GOT3 (cell line): ENCODE measurements around the gene FUS.
"Not testable (repeated sequence)": the region's sequence is repeated elsewhere in the genome, so short reads cannot be mapped to it uniquely, and the experiment has no call there.

Source experiments
- DNase-seq: peaks from one replicate; lab custom pipeline; 2025; ENCODE audit warnings: mixed read lengths; lab: John Stamatoyannopoulos, UW

FUS gene

DNA sequence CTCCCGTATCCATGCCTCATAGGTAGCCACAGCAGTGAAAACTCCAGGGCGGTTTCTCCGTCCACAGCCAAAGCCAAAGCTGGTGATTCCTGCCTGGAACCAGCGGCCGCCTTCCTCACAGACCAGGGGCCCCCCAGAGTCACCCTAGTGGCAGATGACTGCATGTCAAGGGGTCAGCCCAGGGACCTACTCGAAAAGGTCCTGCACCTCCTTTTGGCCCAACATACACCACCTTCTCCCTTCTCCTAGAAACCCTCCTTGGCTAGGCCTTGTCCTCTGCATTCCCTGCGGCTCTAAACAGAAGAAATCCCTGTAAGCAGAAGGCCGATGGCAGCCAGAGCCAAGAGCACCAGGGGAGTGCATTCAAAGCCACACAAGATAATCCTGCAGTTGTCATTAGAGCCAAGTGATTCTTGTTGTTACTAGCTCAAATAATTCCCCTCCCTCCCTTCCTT, 36.2 kb upstream of the FUS start:
- no peak for DNase-seq

DNA sequence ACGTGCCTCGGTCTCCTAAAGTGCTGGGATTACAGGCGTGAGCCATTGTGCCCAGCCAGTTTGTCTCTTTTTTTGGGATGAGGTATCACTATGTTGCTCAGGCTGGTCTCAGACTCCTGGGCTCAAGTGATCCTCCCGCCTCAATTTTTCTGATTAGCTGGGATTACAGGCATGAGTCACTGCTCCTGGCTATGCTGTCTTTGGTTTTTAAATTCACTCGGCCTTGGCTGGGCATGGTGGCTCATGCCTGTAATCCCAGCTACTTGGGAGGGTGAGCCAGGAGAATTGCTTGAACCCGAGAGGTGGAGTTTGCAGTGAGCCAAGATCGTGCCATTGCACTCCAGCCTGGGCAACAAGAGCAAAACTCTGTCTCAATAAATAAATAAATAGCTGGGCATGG, 35.5 kb upstream of the FUS start:
- not testable (repeated sequence) for DNase-seq

DNA sequence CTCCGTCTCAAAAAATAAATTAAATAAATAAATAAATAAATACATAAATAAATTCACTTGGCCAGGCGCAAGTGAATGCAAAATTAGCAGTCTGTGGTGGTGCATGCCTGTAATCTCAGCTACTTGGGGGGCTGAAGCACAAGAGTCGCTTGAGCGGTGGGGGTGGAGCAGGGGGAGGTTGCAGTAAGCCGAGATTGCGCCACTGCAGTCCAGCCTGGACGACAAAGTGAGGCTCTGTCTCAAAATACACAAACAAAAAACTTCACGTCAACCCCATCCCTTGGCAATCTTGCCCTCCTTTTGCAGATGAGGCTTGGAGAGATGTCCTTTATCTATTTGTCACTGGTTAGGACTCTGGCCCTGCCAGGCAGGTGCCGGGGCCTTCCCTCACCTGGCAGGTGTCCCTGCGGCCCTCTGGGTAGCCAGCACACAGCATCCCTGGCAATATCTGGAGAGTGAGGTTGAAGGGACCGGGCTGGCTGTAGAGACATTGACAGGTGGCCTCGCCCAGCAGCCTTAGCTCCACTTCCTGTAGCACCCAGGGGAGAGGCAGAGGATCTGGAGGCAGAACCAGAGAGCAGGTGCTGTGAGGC, 34.4 kb upstream of the FUS start:
- DNase-seq = no peak

DNA sequence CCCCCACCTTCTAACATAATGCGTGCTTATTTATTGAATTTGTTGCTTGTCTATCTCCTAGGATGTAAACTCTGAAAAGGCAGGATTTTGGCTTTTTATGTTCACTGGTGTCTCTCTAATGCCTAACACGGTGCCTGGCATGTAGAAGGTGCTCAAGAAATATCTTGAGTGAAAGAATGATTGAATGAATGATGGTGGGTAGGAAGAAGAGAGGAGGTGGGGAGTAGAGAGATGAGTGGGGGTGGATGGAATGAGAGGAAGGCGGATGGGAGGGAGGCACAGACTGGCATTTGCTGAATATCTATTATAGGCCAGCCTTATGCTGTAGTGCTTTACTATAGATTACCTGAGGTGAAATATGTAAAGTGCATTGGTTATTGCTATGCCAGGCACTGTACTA, 32.4 kb upstream of the FUS start:
- DNase-seq = no peak

DNA sequence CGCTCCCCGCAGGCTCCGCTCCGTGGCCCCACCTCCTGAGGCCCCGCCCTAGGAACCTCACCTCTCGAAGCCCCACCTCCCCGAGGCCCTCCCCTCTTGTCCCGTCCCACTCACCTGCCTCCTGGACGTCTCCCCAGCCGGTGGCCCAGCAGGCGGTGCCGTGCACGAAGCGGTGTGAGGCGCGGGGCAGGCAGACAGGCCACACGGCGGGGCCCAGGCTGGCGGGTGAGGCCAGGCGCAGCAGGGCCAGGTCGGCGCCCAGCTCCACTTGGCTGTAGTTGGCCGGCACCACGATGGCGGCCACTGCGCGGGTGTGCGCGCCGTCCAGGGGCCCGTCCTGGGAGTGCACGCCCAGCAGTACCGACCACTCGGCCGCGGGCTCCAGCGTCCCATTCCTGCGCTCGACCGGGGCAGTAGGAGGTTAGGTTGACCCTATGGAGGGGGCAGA, 31.6 kb upstream of the FUS start:
- no peak for DNase-seq

DNA sequence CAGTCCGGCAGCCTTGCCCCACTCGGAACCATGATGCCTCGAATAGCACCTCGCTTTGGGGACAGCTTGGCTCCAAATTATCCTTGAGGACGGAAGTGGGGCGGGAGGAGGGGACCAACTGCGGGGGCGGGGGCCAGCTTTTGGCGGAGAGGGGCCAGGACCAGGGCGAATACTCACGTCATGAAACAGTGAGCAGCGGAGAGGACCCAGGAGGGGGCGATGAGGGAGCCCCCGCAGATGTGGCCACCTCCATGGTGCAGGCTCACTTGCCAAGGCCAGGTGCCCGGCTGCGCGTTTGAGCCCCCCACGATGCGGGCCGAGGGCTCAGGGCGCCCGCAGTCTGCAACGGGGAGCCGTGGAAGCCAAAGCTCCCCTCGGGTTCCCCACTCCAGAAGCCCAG, 31.0 kb upstream of the FUS start:
- no peak for DNase-seq

DNA sequence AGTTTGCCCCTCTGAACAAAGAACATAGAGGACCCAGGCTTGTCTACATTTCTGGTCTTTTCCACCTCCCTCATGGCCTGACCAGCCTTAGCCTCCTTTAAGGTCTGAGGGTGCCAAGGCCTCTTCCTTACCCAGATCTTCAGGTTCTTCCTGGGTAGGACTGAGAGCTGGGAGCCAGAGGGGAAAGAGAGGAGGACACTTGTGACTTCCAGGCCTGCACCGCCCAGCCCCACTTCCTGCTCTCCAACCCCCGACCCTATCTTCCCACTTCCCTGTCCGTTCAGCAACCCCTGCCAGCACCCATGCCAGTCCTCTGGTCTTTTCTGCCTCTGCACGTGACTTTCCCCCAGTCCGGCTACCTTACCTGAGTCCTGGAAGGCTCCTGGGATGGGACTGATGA, 30.6 kb upstream of the FUS start:
- DNase-seq = no peak

DNA sequence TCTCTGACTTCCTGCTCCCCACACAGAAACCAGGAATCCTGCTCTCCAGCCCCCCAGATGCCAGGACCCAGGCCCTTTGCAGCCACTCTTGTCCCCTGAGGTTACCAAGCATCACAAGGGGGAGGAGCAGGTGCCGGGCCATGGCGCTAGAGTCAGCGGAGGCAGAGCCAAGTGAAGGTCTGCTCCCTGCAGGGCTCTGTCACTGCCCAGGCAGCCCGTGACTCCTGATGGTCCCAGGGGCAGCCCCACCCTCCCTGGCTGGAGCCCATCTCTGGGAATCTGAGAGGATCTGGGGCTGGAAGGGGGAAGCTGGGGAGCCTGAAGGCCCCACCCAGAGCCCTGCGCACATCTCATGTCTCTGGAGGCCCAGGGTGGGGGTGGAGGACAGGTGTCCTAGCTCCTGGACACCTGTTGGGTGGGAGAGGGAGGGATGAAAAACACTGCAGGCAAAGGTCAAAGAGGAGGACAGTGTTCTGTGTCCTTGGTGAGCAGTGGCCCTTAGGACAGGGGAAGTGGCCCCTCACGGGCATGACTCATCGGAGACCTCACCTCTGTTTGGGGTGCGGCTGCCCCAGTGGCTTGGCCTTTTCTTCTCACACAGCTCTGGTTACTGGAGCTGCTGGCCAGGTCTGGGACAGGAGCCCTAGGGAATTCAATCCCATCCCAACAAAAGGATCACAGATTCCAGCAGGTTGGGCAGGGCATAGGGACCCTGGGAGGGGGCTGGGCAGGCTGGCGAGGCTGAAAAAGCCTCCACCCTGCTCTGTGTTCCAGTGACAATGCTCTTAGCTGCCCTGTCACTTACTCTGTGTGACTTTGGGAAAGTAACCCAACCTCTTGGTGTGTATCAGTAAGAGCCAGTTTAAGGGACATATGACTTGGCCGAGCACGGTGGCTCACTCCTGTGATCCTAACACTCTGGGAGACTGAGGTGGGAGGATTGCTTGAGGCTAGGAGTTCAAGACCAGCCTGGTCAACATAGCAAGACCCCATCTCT, 29.7 kb upstream of the FUS start, which contains the start of gene PRSS36:
Gene PRSS36 (minus strand): TSS at position 173 of the 997 bp plus-strand sequence. CDS start 31 bp downstream, at position 142.
- no peak for DNase-seq

DNA sequence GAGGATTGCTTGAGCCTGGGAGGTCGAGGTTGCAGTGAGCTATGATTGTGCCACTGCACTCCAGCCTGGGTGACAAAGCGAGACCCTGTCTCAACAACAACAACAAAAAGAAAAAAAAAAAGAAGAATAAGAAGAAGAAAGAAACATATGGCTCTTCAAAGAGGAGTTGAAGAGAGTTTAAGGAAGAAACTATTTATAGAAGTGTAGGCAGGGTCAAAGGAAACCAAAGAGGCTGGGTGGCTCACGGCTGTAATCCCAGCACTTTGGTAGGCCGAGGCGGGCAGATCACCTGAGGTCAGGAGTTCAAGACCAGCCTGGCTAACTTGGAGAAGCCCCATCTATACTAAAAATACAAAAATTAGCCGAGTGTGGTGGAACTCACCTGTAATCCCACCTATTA, 29.0 kb upstream of the FUS start:
- DNase-seq = not testable (repeated sequence)

DNA sequence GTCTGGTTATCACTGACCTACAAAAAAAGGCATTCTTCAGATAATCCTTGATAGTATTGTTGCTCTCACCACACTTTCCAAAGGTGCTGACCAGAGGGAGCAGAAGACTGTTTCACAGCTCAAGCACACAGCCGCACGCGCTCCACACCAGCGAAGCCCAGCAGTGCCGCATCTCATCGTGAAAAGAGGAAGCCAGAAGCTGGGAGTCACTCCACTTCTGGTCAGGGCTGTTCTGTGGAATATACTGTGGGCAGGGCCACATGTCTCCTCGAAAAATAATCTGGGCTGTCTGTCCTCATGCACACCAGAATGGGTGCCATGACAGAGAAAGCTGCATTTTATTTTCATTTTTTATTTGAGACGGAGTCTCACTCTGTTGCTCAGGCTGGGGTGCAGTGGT, 22.8 kb upstream of the FUS start:
- no peak for DNase-seq

DNA sequence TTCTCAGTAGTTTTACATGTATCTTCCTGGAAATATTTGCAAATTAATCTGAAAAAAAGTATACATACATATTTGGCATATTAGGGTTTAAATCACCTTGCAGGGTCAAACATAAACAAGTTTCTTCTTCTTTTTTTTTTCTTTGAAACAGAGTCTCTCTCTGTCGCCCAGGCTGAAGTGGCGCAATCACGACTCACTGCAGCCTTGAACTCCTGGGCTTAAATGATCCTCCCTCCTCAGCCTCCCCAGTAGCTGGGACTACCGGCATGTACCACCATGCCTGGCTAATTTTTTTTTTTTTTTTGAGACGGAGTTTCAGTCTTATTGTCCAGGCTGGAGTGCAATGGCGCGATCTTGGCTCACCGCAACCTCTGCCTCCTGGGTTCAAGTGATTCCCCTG, 12.6 kb upstream of the FUS start:
- DNase-seq = no peak

DNA sequence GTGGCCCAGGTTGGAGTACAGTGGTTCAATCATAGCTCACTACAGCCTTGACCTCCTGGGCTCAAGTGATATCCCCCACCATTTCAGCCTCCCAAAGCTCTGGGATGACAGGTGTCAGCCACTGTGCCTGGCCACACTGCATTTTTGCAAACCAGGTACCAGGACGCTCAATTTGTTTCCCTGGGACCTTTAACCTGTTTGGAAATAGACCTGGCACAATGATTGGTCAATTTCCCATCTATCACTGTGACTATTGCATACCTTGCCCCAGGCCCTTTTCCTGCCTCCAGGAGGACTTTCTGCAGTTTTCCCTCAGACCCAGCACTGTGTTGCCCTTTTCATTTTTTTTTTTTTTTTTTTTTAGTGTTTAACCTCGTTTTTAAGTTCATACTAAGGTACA, 11.1 kb upstream of the FUS start:
- DNase-seq = no peak

DNA sequence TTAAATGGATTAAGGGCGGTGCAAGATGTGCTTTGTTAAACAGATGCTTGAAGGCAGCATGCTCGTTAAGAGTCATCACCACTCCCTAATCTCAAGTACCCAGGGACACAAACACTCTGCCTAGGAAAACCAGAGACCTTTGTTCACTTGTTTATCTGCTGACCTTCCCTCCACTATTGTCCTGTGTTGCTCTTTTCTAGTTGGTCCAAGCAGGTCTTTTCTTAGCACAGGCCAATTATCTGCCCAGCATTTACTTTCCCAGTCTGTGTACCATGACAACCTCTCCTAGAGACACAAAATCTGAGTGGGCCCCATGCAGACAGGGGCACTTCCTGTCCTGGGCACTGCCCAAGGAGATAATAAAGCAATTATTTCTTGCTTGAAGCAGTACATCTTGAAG, 9.9 kb upstream of the FUS start:
- DNase-seq = not testable (repeated sequence)

DNA sequence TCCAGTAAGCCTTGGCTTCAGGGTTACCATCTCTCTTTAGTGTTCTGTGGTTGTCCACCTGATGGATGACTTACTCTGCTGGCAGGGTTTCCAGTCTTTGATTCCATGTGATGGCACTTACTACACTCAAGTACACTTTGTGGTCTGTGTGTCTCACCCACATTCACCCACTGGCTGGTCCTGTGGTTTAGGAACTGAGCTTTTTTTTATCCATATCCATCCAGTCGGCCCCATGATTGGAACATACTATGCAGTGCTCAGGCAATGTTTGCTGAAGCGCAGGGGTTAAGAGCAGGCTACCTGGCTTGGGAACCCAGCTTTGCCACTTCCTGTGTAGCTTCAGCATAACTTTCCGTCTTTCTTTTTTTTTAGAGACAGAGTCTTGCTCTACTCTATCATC, 2.8 kb upstream of the FUS start:
- DNase-seq = no peak

DNA sequence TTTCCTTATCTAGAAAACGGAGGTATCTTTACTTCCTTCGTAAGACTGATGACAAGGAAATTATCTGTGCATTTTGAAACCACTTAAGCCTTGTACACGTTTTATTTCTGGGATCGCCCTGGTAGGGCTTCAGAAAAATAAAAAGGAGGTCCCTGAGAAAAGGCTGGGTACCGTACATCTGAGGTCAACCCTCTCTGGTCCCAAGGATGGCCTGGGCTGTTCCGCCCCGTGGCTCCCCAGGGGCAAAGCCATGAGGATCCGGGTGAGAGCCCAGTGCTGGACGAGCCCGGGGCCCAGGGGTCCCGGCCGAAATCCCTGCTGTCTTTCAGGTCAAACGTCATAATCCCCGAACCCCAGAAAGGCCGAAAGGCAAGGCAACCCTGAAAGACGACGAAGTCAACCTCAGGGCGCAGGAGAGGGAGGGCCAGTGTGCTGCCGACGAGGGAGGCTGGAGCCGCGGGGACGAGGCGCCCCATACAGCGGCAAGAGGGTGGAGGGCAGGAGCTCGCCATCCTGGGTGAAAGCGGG, 656 bp upstream of the FUS start:
- no peak for DNase-seq

DNA sequence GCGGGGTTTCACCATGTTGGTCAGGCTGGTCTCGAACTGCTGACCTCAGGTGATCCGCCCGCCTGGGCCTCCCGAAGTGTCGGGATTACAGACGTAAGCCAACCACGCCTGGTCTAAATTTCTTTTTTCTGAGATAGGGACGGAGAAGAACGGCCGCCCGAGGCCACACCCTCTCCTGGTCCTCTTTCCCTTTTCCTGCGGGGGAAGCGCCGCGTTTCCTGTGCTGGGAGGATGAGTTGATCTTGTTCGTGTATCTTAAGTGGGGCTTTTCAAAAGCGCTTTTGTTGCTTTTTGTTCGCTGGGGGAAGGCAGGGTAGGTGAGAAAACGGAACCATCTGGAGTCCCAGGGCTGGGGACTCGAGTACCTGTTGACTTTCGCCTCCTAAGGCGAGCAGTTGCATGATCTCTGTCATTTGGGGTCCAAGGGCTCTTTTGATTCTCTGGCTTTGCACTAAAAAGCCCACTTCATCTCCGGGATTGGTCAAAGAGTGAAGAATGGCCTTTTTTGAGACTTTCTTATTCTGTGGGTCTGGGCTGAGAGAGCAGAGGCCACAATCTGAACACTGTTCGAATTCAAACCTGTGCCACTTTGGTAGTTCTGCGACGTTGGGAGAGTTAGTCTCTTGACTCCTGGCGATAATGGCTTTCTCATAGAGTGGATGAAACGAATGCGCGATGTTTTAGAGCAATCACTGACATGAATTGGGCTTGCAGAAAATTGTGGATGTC, 1.3 kb downstream of the FUS start:
- no peak for DNase-seq

DNA sequence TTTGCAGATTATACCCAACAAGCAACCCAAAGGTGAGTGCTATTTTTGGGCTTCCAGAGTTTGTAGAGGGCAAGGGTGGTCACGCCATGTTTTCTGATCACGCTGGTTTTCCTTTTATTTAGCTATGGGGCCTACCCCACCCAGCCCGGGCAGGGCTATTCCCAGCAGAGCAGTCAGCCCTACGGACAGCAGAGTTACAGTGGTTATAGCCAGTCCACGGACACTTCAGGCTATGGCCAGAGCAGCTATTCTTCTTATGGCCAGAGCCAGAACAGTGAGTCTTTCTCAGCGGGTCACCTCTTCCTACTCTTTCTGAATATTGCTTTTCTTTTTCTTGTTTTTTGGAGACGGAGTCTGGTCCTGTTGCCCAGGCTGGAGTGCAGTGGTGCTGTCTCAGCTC, 2.5 kb downstream of the FUS start:
- DNase-seq = no peak

DNA sequence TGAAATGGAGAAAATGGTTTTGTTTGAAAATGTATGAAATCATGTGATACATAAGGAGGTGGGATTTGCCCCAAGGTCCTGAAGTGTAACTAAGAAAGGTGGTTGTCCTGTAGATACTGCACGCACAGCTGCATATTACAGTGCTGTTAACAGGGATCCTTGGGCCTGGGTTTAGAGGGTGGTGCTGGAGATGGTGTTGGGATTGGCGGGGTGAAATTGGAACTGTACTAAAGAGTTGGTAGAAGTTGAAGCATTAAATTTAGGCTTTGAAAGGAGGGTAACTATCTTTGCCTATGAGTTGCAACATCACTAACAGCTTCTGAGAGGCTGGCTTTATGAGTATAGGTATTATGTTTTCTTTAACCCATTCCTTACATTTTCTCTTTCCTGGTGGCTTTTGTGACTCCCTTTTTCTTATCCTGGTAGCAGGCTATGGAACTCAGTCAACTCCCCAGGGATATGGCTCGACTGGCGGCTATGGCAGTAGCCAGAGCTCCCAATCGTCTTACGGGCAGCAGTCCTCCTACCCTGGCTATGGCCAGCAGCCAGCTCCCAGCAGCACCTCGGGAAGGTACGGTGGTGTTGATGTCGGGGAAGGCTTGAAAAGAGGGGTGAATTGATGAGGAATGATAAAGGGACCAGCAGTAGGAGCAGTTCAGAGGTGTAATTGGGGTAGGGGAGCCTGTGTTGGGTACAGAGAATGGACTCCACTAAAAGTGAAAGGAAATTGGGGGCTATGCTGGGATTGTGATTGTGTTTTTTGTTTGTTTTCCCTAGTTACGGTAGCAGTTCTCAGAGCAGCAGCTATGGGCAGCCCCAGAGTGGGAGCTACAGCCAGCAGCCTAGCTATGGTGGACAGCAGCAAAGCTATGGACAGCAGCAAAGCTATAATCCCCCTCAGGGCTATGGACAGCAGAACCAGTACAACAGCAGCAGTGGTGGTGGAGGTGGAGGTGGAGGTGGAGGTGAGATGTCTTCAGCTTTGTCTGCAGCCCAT, 3.8 kb downstream of the FUS start:
- DNase-seq = no peak

DNA sequence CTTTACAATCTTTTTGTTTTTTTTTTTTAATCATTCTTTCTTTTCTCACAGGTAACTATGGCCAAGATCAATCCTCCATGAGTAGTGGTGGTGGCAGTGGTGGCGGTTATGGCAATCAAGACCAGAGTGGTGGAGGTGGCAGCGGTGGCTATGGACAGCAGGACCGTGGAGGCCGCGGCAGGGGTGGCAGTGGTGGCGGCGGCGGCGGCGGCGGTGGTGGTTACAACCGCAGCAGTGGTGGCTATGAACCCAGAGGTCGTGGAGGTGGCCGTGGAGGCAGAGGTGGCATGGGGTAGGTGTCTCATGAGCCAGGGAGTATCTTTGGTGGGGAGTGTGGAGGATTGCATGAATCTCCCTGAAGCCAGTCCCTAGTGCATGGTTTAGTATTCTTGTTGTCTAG, 4.9 kb downstream of the FUS start:
- no peak for DNase-seq

DNA sequence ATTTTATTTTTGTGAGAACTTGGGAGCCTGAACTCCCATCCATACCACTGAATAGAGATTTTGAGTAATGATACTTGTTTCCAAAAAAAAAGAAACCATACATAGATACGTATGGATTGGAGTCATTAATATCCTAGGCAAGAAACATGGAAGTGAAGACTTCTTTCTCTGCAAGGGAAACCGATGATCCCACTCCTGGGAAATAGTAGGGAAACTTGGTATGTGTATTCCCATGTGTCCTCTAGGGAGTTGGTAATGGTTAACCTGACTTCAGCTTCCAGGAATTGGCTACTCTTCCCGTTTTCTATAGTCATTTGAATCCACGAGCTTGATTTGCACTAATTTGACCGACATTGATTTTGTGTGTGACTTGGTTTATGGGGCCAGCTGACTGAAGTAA, 5.4 kb downstream of the FUS start:
- DNase-seq = no peak

DNA sequence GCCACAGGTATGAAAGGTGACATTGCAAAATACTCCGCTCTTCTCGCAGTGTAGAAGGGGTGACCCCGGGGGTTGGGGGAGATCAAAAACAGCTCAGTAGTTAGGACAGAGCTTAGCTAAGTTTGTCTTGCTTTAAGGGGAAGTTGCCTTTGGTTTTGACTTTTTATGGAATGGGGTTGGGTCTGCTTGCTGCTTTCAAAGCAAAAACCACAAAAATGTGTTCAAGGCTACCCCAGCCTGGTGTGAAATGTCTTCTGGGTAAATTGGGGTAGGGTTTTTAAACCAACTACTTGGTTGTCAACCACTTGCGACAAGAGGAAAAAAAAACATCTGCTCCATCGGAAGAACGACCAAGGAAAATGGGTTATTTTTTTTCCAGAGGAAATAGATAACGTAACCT, 6.2 kb downstream of the FUS start:
- DNase-seq = no peak
